SK-N-SH treated with all-trans-retinoic acid at 6 μM for 48 hours (cell line): ENCODE measurements around the gene GRID1.

Source experiments
- ATAC-seq: fragments of 200-7000 bp; cut with Tn5 transposase; 3 replicates; pipeline ENCODE4 v1.9.1; 2020; ENCODE audit warnings: mild to moderate bottlenecking, moderate library complexity
- ARNTL ChIP-seq: fragments of 450-650 bp; formaldehyde crosslinking; IDR thresholded peaks from 2 replicates; pipeline ENCODE4 v1.5.0; 2020; ENCODE audit warnings: low read depth, mild to moderate bottlenecking, moderate library complexity, borderline replicate concordance
- BACH2 ChIP-seq: fragments of 250-450 bp; sonication (Bioruptor Pico); IDR thresholded peaks from 2 replicates; pipeline ENCODE4 v1.9.0; 2021; ENCODE audit warnings: mild to moderate bottlenecking, borderline replicate concordance
- CSDC2 ChIP-seq: fragments of 250-450 bp; sonication (Bioruptor Pico); IDR thresholded peaks from 2 replicates; pipeline ENCODE4 v1.5.0; 2020; ENCODE audit warnings: mild to moderate bottlenecking, moderate library complexity
- ESRRG ChIP-seq: fragments of 250-450 bp; sonication (Bioruptor Pico); IDR thresholded peaks from 2 replicates; pipeline ENCODE4 v1.6.1; 2021; ENCODE audit warnings: mild to moderate bottlenecking
- GLIS3 ChIP-seq: fragments of 250-450 bp; sonication (Bioruptor Pico); IDR thresholded peaks from 2 replicates; pipeline ENCODE4 v1.5.0; 2020; ENCODE audit warnings: mild to moderate bottlenecking, moderate library complexity
- ISL1 ChIP-seq: fragments of 250-450 bp; sonication (Bioruptor Pico); IDR thresholded peaks from 2 replicates; pipeline ENCODE4 v2.1.2; 2022; ENCODE audit warnings: mild to moderate bottlenecking, moderate library complexity
- PPARA ChIP-seq: fragments of 250-450 bp; sonication (Bioruptor Pico); IDR thresholded peaks from 2 replicates; pipeline ENCODE4 v1.5.0; 2020; ENCODE audit warnings: mild to moderate bottlenecking, borderline replicate concordance
- RARB ChIP-seq: fragments of 250-450 bp; sonication (Bioruptor Pico); IDR thresholded peaks from 2 replicates; pipeline ENCODE4 v1.8.0; 2021; ENCODE audit warnings: mild to moderate bottlenecking, moderate library complexity
- SNAI2 ChIP-seq: fragments of 250-450 bp; sonication (Bioruptor Pico); IDR thresholded peaks from 2 replicates; pipeline ENCODE4 v1.5.0; 2020; ENCODE audit warnings: mild to moderate bottlenecking, moderate library complexity
- TCF4 ChIP-seq: fragments of 250-450 bp; sonication (Bioruptor Pico); IDR thresholded peaks from 2 replicates; pipeline ENCODE4 v1.8.0; 2021; ENCODE audit warnings: mild to moderate bottlenecking, moderate library complexity, borderline replicate concordance
- TOX ChIP-seq: fragments of 250-450 bp; sonication (Bioruptor Pico); IDR thresholded peaks from 2 replicates; pipeline ENCODE4 v1.8.0; 2021; ENCODE audit warnings: mild to moderate bottlenecking, moderate library complexity, borderline replicate concordance
- ZC3H10 ChIP-seq: fragments of 250-450 bp; sonication (Bioruptor Pico); IDR thresholded peaks from 2 replicates; pipeline ENCODE4 v1.5.1; 2021; ENCODE audit warnings: mild to moderate bottlenecking, moderate library complexity
- ZFP3 ChIP-seq: fragments of 250-450 bp; sonication (Bioruptor Pico); IDR thresholded peaks from 2 replicates; pipeline ENCODE4 v1.5.0; 2020; ENCODE audit warnings: mild to moderate bottlenecking, moderate library complexity
- ZFP30 ChIP-seq: fragments of 450-650 bp; formaldehyde crosslinking; IDR thresholded peaks from 2 replicates; pipeline ENCODE4 v1.5.0; 2022; ENCODE audit warnings: mild to moderate bottlenecking, moderate library complexity
- ZNF565 ChIP-seq: fragments of 450-650 bp; formaldehyde crosslinking; conservative IDR thresholded peaks from 2 replicates; pipeline ENCODE4 v1.5.0; 2020; ENCODE audit warnings: low read depth, mild to moderate bottlenecking, moderate library complexity
- ZNF70 ChIP-seq: fragments of 450-650 bp; formaldehyde crosslinking; IDR thresholded peaks from 2 replicates; pipeline ENCODE4 v1.5.0; 2020; ENCODE audit warnings: mild to moderate bottlenecking, moderate library complexity
- TF ChIP-seq, protein P1 (sequence below): fragments of 250-450 bp; sonication (Bioruptor Pico); IDR thresholded peaks from 2 replicates; pipeline ENCODE4 v1.8.0; 2020; ENCODE audit warnings: mild to moderate bottlenecking, moderate library complexity, borderline replicate concordance
- TF ChIP-seq, protein P2 (sequence below): fragments of 250-450 bp; sonication (Bioruptor Pico); IDR thresholded peaks from 2 replicates; pipeline ENCODE4 v1.5.1; 2021; ENCODE audit warnings: mild to moderate bottlenecking, moderate library complexity
- TF ChIP-seq, protein P3 (sequence below): fragments of 250-450 bp; sonication (Bioruptor Pico); IDR thresholded peaks from 2 replicates; pipeline ENCODE4 v1.5.1; 2020; ENCODE audit warnings: low read depth, mild to moderate bottlenecking, moderate library complexity
- TF ChIP-seq, protein P4 (sequence below): fragments of 250-450 bp; sonication (Bioruptor Pico); IDR thresholded peaks from 2 replicates; pipeline ENCODE4 v1.5.0; 2020; ENCODE audit warnings: mild to moderate bottlenecking, moderate library complexity
- TF ChIP-seq, protein P5 (sequence below): fragments of 250-450 bp; sonication (Bioruptor Pico); IDR thresholded peaks from 2 replicates; pipeline ENCODE4 v1.8.0; 2021; ENCODE audit warnings: low read depth, mild to moderate bottlenecking, moderate library complexity, borderline replicate concordance

Gene GRID1

DNA sequence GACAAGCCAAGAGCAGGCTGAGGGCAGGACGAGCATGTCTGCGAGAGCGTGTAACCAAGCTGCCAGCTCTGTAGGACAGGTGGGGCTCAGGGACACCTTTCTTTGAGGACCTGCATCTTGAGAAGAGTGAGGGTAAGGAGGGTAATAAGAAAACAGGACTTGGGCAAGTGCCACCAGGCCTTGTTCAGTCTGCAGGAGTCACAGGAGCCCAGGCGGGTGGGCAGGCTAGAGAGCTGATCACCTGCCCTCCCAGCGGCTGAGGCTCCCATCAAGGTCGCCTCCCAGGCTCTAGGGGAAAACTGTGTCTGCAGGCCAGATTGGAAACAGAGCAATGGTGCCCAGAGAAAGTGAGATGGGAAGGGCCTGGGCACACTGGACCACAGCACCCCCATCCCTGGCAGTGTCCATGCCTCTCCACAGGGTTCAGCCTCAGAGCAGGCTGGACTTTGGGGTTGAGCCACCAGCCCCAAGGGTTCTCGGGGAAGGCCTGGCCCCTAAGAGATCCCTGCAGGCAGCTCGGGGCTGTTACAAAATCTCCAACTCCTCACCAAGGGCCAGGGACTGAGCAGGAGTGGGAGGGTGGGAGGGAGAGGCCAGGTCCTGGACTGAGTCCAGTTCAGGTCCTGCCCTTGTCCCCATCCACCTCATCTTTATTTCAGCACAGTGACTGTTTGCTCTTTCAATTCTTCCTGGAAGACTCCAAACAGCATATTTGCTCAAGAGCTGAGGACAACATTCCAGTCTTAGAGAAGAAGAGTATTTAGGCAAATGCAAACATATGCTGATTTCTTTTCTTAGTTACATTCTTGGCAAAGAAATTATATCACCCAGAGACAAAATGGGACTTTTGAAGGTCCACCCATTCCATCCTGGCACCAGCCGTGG is 161.9 kb downstream of the GRID1 start:
- TF ChIP-seq CSDC2 (CRISPR knock-in tag): no peak
- no peak for TF ChIP-seq ZFP30 (CRISPR knock-in tag)
- no peak for TF ChIP-seq TOX (CRISPR knock-in tag)
- no peak for TF ChIP-seq ZFP3
- no peak for TF ChIP-seq ZNF565 (CRISPR knock-in tag)
- TF ChIP-seq RARB (CRISPR knock-in tag): no peak
- no peak for TF ChIP-seq ESRRG (CRISPR knock-in tag)
- TF ChIP-seq GLIS3: no peak
- TF ChIP-seq PPARA (CRISPR knock-in tag): no peak
- TF ChIP-seq SNAI2 (CRISPR knock-in tag): no peak
- no peak for TF ChIP-seq TCF4 (CRISPR knock-in tag)
- TF ChIP-seq, protein P1, sequence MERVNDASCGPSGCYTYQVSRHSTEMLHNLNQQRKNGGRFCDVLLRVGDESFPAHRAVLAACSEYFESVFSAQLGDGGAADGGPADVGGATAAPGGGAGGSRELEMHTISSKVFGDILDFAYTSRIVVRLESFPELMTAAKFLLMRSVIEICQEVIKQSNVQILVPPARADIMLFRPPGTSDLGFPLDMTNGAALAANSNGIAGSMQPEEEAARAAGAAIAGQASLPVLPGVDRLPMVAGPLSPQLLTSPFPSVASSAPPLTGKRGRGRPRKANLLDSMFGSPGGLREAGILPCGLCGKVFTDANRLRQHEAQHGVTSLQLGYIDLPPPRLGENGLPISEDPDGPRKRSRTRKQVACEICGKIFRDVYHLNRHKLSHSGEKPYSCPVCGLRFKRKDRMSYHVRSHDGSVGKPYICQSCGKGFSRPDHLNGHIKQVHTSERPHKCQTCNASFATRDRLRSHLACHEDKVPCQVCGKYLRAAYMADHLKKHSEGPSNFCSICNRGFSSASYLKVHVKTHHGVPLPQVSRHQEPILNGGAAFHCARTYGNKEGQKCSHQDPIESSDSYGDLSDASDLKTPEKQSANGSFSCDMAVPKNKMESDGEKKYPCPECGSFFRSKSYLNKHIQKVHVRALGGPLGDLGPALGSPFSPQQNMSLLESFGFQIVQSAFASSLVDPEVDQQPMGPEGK: no peak
- ATAC-seq: no peak

DNA sequence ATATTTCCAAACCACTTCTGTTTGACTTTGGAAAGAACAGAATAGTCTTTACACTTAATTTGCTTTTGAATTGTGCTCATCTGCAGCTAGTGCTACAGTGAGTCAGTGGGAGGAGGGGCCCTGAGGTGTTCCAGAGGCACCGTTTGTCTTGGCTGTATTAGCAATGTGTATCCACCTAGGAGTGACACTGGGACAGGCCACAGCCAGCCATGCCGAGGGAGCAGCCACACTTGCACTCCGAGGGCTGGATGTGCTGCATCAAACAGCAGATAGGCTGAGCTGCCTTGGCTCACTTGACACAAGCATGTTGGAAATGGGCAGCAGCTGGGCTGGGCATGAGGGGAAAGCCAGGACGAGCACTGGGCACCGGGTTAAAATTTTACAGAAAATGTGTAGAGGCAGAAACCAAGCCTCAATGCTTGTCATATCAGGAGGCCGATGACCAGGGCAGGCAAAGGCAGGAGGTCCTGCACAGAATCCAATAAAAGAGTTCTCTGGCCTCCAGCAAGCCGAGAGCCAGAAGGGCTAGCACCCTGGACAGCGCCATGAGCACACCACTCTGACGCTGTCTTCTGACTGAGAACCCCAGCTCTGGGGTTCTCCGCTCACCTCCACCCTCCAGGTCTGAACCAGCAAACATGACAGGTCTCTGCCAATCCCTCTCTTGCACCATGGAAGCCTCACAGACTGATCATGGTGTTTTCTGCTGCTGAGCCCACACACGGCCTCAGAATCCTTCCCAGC is 163.3 kb downstream of the GRID1 start:
- TF ChIP-seq, protein P2, sequence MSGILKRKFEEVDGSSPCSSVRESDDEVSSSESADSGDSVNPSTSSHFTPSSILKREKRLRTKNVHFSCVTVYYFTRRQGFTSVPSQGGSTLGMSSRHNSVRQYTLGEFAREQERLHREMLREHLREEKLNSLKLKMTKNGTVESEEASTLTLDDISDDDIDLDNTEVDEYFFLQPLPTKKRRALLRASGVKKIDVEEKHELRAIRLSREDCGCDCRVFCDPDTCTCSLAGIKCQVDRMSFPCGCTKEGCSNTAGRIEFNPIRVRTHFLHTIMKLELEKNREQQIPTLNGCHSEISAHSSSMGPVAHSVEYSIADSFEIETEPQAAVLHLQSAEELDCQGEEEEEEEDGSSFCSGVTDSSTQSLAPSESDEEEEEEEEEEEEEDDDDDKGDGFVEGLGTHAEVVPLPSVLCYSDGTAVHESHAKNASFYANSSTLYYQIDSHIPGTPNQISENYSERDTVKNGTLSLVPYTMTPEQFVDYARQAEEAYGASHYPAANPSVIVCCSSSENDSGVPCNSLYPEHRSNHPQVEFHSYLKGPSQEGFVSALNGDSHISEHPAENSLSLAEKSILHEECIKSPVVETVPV (CRISPR knock-in tag): no peak
- TF ChIP-seq, protein P3, sequence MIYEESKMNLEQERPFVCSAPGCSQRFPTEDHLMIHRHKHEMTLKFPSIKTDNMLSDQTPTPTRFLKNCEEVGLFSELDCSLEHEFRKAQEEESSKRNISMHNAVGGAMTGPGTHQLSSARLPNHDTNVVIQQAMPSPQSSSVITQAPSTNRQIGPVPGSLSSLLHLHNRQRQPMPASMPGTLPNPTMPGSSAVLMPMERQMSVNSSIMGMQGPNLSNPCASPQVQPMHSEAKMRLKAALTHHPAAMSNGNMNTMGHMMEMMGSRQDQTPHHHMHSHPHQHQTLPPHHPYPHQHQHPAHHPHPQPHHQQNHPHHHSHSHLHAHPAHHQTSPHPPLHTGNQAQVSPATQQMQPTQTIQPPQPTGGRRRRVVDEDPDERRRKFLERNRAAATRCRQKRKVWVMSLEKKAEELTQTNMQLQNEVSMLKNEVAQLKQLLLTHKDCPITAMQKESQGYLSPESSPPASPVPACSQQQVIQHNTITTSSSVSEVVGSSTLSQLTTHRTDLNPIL (CRISPR knock-in tag): no peak
- TF ChIP-seq ZC3H10 (no peak), ZNF70 (CRISPR knock-in tag) (no peak), RARB (CRISPR knock-in tag) (no peak), PPARA (CRISPR knock-in tag) (no peak), ESRRG (CRISPR knock-in tag) (no peak), ZFP3 (no peak), ISL1 (no peak)
- TF ChIP-seq, protein P4, sequence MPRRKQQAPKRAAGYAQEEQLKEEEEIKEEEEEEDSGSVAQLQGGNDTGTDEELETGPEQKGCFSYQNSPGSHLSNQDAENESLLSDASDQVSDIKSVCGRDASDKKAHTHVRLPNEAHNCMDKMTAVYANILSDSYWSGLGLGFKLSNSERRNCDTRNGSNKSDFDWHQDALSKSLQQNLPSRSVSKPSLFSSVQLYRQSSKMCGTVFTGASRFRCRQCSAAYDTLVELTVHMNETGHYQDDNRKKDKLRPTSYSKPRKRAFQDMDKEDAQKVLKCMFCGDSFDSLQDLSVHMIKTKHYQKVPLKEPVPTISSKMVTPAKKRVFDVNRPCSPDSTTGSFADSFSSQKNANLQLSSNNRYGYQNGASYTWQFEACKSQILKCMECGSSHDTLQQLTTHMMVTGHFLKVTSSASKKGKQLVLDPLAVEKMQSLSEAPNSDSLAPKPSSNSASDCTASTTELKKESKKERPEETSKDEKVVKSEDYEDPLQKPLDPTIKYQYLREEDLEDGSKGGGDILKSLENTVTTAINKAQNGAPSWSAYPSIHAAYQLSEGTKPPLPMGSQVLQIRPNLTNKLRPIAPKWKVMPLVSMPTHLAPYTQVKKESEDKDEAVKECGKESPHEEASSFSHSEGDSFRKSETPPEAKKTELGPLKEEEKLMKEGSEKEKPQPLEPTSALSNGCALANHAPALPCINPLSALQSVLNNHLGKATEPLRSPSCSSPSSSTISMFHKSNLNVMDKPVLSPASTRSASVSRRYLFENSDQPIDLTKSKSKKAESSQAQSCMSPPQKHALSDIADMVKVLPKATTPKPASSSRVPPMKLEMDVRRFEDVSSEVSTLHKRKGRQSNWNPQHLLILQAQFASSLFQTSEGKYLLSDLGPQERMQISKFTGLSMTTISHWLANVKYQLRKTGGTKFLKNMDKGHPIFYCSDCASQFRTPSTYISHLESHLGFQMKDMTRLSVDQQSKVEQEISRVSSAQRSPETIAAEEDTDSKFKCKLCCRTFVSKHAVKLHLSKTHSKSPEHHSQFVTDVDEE (CRISPR knock-in tag): no peak
- no peak for ATAC-seq

DNA sequence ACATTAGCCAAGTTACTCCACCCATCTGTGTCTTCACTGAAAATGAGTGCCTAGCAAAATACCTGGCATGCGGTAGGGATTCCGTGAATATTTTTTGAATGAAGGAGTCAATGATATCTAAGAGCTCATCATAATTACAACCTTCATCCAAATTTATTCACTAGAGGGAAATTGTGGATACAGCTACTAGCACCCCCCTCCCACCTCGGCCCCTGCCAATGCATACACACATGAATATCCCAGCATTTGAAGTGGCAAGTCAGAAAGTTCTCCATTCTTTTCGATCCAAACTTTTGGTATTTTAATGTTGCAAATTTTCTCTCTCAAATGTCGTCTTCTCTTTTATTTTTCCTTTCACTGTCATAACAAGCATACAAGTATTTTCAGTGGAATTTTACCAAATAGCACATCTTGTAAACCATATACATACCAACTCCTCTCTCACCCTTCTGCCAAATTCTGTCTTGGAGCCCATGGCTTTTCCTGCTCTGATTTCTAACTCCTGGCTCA is 164.3 kb downstream of the GRID1 start:
- ATAC-seq: no peak
- TF ChIP-seq, protein P4 (CRISPR knock-in tag): no peak
- no peak for TF ChIP-seq BACH2
- no peak for TF ChIP-seq SNAI2 (CRISPR knock-in tag)
- no peak for TF ChIP-seq ARNTL
- no peak for TF ChIP-seq ZNF565 (CRISPR knock-in tag)
- no peak for TF ChIP-seq RARB (CRISPR knock-in tag)
- no peak for TF ChIP-seq ZFP3
- TF ChIP-seq, protein P5, sequence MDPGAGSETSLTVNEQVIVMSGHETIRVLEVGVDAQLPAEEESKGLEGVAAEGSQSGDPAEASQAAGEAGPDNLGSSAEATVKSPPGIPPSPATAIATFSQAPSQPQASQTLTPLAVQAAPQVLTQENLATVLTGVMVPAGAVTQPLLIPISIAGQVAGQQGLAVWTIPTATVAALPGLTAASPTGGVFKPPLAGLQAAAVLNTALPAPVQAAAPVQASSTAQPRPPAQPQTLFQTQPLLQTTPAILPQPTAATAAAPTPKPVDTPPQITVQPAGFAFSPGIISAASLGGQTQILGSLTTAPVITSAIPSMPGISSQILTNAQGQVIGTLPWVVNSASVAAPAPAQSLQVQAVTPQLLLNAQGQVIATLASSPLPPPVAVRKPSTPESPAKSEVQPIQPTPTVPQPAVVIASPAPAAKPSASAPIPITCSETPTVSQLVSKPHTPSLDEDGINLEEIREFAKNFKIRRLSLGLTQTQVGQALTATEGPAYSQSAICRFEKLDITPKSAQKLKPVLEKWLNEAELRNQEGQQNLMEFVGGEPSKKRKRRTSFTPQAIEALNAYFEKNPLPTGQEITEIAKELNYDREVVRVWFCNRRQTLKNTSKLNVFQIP (CRISPR knock-in tag): no peak
- no peak for TF ChIP-seq ZC3H10
- TF ChIP-seq, protein P2 (CRISPR knock-in tag): no peak
